Stimulated activated memory B cell treated with anti-CD40 and anti-IgM and Interleukin-4, amounts not matched to agents 10 μg/mL and 1 μg/mL and 100 μg/mL, for 72 hours (primary cell): ENCODE data around the gene TSPAN13.
A peak's percentile ranks its signal among the peaks of the same experiment; 100 is the strongest.

Source experiments
- ATAC-seq: fragments of 150-1000 bp; cut with Tn5 transposase; 2 replicates; pipeline ENCODE4 v1.10.0; 2021
- H3K27ac Mint-ChIP-seq: one replicate; pipeline ENCODE4 v1.8.0; 2022; ENCODE audit warnings: mild to moderate bottlenecking, mixed read lengths
- H3K27me3 Mint-ChIP-seq: one replicate; pipeline ENCODE4 v1.8.0; 2022; ENCODE audit warnings: mixed read lengths
- H3K36me3 Mint-ChIP-seq: one replicate; pipeline ENCODE4 v1.8.0; 2022; ENCODE audit warnings: mixed read lengths
- H3K4me1 Mint-ChIP-seq: one replicate; pipeline ENCODE4 v1.8.0; 2022; ENCODE audit warnings: mixed read lengths
- H3K4me3 Mint-ChIP-seq: one replicate; pipeline ENCODE4 v1.8.0; 2022; ENCODE audit warnings: mild to moderate bottlenecking, moderate library complexity, mixed read lengths
- H3K9me3 Mint-ChIP-seq: one replicate; pipeline ENCODE4 v1.8.0; 2022; ENCODE audit warnings: mixed read lengths

Gene TSPAN13

GRCh38 chr7:16778476-16778875 lies 24.9 kb downstream of the TSPAN13 start:
- ATAC-seq = no peak
- Mint-ChIP-seq H3K4me1 (no peaks in the 10 kb centered on the region), H3K27ac (no peak overlapping the region), H3K4me3 (no peak overlapping the region), H3K9me3 (no peaks in the 10 kb centered on the region), H3K27me3 (no peaks in the 10 kb centered on the region), H3K36me3 (peaks cover 16% of the 10 kb centered on the region)

GRCh38 chr7:16779051-16779450 lies 25.5 kb downstream of the TSPAN13 start:
- ATAC-seq = no peak

GRCh38 chr7:16780596-16780995 lies 27.0 kb downstream of the TSPAN13 start:
- Mint-ChIP-seq H3K9me3 (no peaks in the 10 kb centered on the region), H3K4me3 (no peak overlapping the region), H3K27ac (no peak overlapping the region), H3K4me1 (no peaks in the 10 kb centered on the region), H3K27me3 (no peaks in the 10 kb centered on the region), H3K36me3 (peaks cover 26% of the 10 kb centered on the region)
- ATAC-seq = no peak

More at GRCh38 chr7:16779051-16779450, 25.5 kb downstream of the TSPAN13 start:
- Mint-ChIP-seq H3K27ac (no peak overlapping the region), H3K4me1 (no peaks in the 10 kb centered on the region), H3K4me3 (no peak overlapping the region), H3K36me3 (peaks cover 22% of the 10 kb centered on the region), H3K27me3 (no peaks in the 10 kb centered on the region), H3K9me3 (no peaks in the 10 kb centered on the region)

- Mint-ChIP-seq H3K4me1 (no peaks in the 10 kb centered on the region), H3K27me3 (no peaks in the 10 kb centered on the region), H3K27ac (no peak overlapping the region), H3K9me3 (no peaks in the 10 kb centered on the region), H3K36me3 (peaks cover 33% of the 10 kb centered on the region), H3K4me3 (no peak overlapping the region)
- ATAC-seq = no peak
Measured at GRCh38 chr7:16785321-16785720, 31.8 kb downstream of the TSPAN13 start.

- Mint-ChIP-seq H3K4me3 (no peak overlapping the region), H3K27ac (no peak overlapping the region), H3K27me3 (no peaks in the 10 kb centered on the region), H3K36me3 (peaks cover 33% of the 10 kb centered on the region), H3K4me1 (no peaks in the 10 kb centered on the region), H3K9me3 (no peaks in the 10 kb centered on the region)
- ATAC-seq = no peak
Measured at GRCh38 chr7:16785846-16786245, 32.3 kb downstream of the TSPAN13 start.

GRCh38 chr7:16786257-16786656 lies 32.7 kb downstream of the TSPAN13 start:
- no peaks in the 10 kb centered on the region for H3K9me3 Mint-ChIP-seq
- H3K27ac Mint-ChIP-seq = no peak overlapping the region
- H3K4me3 Mint-ChIP-seq = no peak overlapping the region
- ATAC-seq = no peak
- H3K27me3 Mint-ChIP-seq = no peaks in the 10 kb centered on the region
- no peaks in the 10 kb centered on the region for H3K4me1 Mint-ChIP-seq
- H3K36me3 Mint-ChIP-seq = peaks cover 33% of the 10 kb centered on the region

- Mint-ChIP-seq H3K27ac (no peak overlapping the region), H3K4me1 (no peaks in the 10 kb centered on the region), H3K36me3 (peaks cover 26% of the 10 kb centered on the region), H3K27me3 (no peaks in the 10 kb centered on the region), H3K9me3 (no peaks in the 10 kb centered on the region), H3K4me3 (no peak overlapping the region)
- ATAC-seq = no peak
Measured at GRCh38 chr7:16787127-16787526, 33.6 kb downstream of the TSPAN13 start.

GRCh38 chr7:16791071-16791470 lies 37.5 kb downstream of the TSPAN13 start:
- no peak overlapping the region for H3K27ac Mint-ChIP-seq
- peaks cover 7% of the 10 kb centered on the region for H3K36me3 Mint-ChIP-seq
- H3K9me3 Mint-ChIP-seq = no peaks in the 10 kb centered on the region
- H3K4me3 Mint-ChIP-seq = no peak overlapping the region
- no peaks in the 10 kb centered on the region for H3K4me1 Mint-ChIP-seq
- no peak for ATAC-seq
- H3K27me3 Mint-ChIP-seq = no peaks in the 10 kb centered on the region

GRCh38 chr7:16791905-16792698 lies 38.5 kb downstream of the TSPAN13 start:
- no peaks in the 10 kb centered on the region for H3K9me3 Mint-ChIP-seq
- H3K4me1 Mint-ChIP-seq = no peaks in the 10 kb centered on the region
- H3K4me3 Mint-ChIP-seq = no peak overlapping the region
- no peaks in the 10 kb centered on the region for H3K27me3 Mint-ChIP-seq
- ATAC-seq = no peak
- H3K27ac Mint-ChIP-seq = no peak overlapping the region
- H3K36me3 Mint-ChIP-seq = peaks cover 7% of the 10 kb centered on the region

- no peaks in the 10 kb centered on the region for H3K36me3 Mint-ChIP-seq
- no peaks in the 10 kb centered on the region for H3K9me3 Mint-ChIP-seq
- ATAC-seq = no peak
- no peaks in the 10 kb centered on the region for H3K4me1 Mint-ChIP-seq
- H3K27ac Mint-ChIP-seq = no peak overlapping the region
- no peaks in the 10 kb centered on the region for H3K27me3 Mint-ChIP-seq
- H3K4me3 Mint-ChIP-seq = no peak overlapping the region
Measured at GRCh38 chr7:16794986-16795385, 41.4 kb downstream of the TSPAN13 start.

GRCh38 chr7:16795624-16796023 lies 42.1 kb downstream of the TSPAN13 start:
- H3K9me3 Mint-ChIP-seq = no peaks in the 10 kb centered on the region
- no peaks in the 10 kb centered on the region for H3K27me3 Mint-ChIP-seq
- no peak for ATAC-seq
- H3K4me1 Mint-ChIP-seq = no peaks in the 10 kb centered on the region
- H3K27ac Mint-ChIP-seq = no peak overlapping the region
- no peaks in the 10 kb centered on the region for H3K36me3 Mint-ChIP-seq
- H3K4me3 Mint-ChIP-seq = no peak overlapping the region

- ATAC-seq = peak; percentile 41
- Mint-ChIP-seq H3K36me3 (no peaks in the 10 kb centered on the region), H3K27ac (no peak overlapping the region), H3K4me1 (no peaks in the 10 kb centered on the region), H3K27me3 (no peaks in the 10 kb centered on the region), H3K4me3 (no peak overlapping the region), H3K9me3 (no peaks in the 10 kb centered on the region)
Measured at GRCh38 chr7:16801111-16801542, 47.6 kb downstream of the TSPAN13 start.

- no peaks in the 10 kb centered on the region for H3K4me1 Mint-ChIP-seq
- ATAC-seq = no peak
- H3K36me3 Mint-ChIP-seq = no peaks in the 10 kb centered on the region
- H3K9me3 Mint-ChIP-seq = no peaks in the 10 kb centered on the region
- H3K4me3 Mint-ChIP-seq = no peak overlapping the region
- H3K27ac Mint-ChIP-seq = no peak overlapping the region
- H3K27me3 Mint-ChIP-seq = no peaks in the 10 kb centered on the region
Measured at GRCh38 chr7:16801579-16801978, 48.0 kb downstream of the TSPAN13 start.

GRCh38 chr7:16803125-16803524 lies 49.6 kb downstream of the TSPAN13 start:
- Mint-ChIP-seq H3K4me3 (no peak overlapping the region), H3K36me3 (no peaks in the 10 kb centered on the region), H3K27me3 (no peaks in the 10 kb centered on the region), H3K4me1 (no peaks in the 10 kb centered on the region), H3K9me3 (no peaks in the 10 kb centered on the region), H3K27ac (no peak overlapping the region)
- ATAC-seq = no peak

- H3K4me3 Mint-ChIP-seq = no peak overlapping the region
- no peaks in the 10 kb centered on the region for H3K9me3 Mint-ChIP-seq
- no peaks in the 10 kb centered on the region for H3K4me1 Mint-ChIP-seq
- H3K27ac Mint-ChIP-seq = no peak overlapping the region
- H3K36me3 Mint-ChIP-seq = no peaks in the 10 kb centered on the region
- ATAC-seq = no peak
- H3K27me3 Mint-ChIP-seq = no peaks in the 10 kb centered on the region
Measured at GRCh38 chr7:16803881-16804673, 50.5 kb downstream of the TSPAN13 start.
